ENCODE results near the gene PDE6H. TPM values are rescaled to one million over a fixed set of nuclear protein-coding genes. Genes with fewer than 3 reads are reported as not detected.

The PDE6H gene
- polyA plus RNA-seq, 2 of the 4 experiments (the other 2 are of a cell fraction): not detected

DNA sequence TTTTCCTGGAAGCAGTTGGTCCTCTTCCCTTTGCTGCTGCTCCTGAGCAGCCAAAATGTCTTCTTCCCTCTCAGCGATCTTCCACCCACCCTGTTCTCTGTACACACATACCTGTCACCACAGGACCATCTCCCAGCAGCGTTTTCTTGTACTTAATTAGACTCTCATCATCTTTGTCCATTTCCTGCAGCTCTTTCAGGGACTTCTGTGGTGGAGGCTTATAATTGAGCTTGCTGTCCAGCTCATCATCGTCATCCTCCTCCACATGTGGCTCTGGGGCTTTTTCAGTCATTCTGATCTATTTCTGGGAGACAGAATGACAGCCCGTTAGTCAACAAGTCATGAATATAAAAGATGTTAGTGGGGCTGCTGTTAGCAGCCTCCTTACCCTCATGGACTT lies 22.4 kb upstream of the PDE6H start:
- Histone ChIP-seq H3K9me3 (no peaks in the 10 kb centered on the region), H3K27ac (no peak overlapping the region), H3K4me2 (no peak overlapping the region), H3K4me3 (no peak overlapping the region), H3K4me1 (peaks cover 47% of the 10 kb centered on the region)
- POLR2A ChIA-PET: no interaction called here
- CTCF ChIA-PET: no interaction called here
- no peak for ATAC-seq
- TF ChIP-seq RARB (CRISPR knock-in tag; IDR thresholded peaks at IDR 0.05) (no peak), ZNF302 (CRISPR knock-in tag; IDR thresholded peaks at IDR 0.05) (no peak), ZSCAN20 (CRISPR knock-in tag; IDR thresholded peaks at IDR 0.05) (no peak), MYC (IDR thresholded peaks at IDR 0.05; ENCODE audit: borderline replicate concordance, low read length) (no peak), HOXB13 (CRISPR knock-in tag; IDR thresholded peaks at IDR 0.05; ENCODE audit: low read depth) (no peak), FOSB (CRISPR knock-in tag; IDR thresholded peaks at IDR 0.05) (no peak), NR3C1 (IDR thresholded peaks at IDR 0.05) (no peak), HOXA7 (CRISPR knock-in tag; IDR thresholded peaks at IDR 0.05) (no peak), CEBPB (IDR thresholded peaks at IDR 0.05) (no peak), TFCP2L1 (CRISPR knock-in tag; IDR thresholded peaks at IDR 0.05) (no peak), SMC3 (IDR thresholded peaks at IDR 0.05) (no peak), MAFK (IDR thresholded peaks at IDR 0.05; ENCODE audit: partially characterized antibody) (no peak), GATA3 (IDR thresholded peaks at IDR 0.05; ENCODE audit: borderline replicate concordance) (no peak), KDM1A (IDR thresholded peaks at IDR 0.05; ENCODE audit: low read depth) (no peak)
- TF ChIP-seq, protein P1, sequence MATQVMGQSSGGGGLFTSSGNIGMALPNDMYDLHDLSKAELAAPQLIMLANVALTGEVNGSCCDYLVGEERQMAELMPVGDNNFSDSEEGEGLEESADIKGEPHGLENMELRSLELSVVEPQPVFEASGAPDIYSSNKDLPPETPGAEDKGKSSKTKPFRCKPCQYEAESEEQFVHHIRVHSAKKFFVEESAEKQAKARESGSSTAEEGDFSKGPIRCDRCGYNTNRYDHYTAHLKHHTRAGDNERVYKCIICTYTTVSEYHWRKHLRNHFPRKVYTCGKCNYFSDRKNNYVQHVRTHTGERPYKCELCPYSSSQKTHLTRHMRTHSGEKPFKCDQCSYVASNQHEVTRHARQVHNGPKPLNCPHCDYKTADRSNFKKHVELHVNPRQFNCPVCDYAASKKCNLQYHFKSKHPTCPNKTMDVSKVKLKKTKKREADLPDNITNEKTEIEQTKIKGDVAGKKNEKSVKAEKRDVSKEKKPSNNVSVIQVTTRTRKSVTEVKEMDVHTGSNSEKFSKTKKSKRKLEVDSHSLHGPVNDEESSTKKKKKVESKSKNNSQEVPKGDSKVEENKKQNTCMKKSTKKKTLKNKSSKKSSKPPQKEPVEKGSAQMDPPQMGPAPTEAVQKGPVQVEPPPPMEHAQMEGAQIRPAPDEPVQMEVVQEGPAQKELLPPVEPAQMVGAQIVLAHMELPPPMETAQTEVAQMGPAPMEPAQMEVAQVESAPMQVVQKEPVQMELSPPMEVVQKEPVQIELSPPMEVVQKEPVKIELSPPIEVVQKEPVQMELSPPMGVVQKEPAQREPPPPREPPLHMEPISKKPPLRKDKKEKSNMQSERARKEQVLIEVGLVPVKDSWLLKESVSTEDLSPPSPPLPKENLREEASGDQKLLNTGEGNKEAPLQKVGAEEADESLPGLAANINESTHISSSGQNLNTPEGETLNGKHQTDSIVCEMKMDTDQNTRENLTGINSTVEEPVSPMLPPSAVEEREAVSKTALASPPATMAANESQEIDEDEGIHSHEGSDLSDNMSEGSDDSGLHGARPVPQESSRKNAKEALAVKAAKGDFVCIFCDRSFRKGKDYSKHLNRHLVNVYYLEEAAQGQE (IDR thresholded peaks at IDR 0.05): no peak
- TF ChIP-seq, protein P2, sequence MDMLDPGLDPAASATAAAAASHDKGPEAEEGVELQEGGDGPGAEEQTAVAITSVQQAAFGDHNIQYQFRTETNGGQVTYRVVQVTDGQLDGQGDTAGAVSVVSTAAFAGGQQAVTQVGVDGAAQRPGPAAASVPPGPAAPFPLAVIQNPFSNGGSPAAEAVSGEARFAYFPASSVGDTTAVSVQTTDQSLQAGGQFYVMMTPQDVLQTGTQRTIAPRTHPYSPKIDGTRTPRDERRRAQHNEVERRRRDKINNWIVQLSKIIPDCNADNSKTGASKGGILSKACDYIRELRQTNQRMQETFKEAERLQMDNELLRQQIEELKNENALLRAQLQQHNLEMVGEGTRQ (IDR thresholded peaks at IDR 0.05): no peak
- no peak for FAIRE-seq
- WGBS (ENCODE audit: missing lambda C conversion rate): 69% methylated on average over 4 of the region's 4 CpGs
- DNase-seq (ENCODE audit: low read depth in 1 of 2, low spot score in 1 of 2): no peak

DNA sequence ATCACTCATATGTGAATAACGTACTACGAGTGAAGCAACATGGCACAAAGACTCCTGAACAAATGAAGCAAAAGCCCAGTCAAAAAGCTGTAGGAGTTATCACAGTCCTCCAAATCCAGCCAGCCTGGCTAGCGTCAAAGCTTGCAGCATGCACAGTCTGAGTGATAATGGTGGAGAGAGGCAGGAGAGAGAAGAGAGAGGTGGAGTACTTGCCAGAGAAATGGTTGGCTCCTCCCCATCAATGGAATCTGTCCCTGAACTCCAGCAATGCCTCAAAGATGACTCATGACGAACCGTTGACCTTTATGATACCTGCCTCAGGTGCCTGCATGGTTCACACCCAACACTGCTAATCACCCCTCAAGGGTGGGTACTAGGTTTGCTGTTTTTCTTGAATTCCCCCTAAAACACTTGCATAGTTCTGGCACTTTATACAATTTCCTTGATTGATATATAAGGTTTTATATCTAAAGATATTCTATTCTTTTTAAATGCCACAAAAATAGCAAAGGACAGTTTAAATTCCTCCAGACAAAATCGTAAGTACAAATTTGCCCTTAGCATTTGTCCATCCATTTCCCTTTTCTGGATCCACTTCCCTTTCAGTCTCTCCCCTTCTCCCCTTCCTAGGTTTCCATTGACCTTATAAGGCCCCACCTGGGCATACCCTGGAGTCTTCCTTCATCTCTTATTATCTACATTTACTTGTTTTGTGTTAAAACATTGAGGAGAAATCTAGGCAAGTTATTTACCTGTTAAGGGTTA lies 21.7 kb upstream of the PDE6H start:
- H3K4me1 ChIP-seq: peaks cover 47% of the 10 kb centered on the region
- H3K27ac ChIP-seq: no peak overlapping the region; a peak in 1 of 6 replicates
- no peak for ATAC-seq
- H3K4me3 ChIP-seq: no peak overlapping the region
- WGBS (ENCODE audit: missing lambda C conversion rate): 66% methylated on average over 6 of the region's 6 CpGs
- H3K4me2 ChIP-seq: no peak overlapping the region; the same call in 2 of the 3 replicates
- H3K9me3 ChIP-seq: no peaks in the 10 kb centered on the region
- no peak for FAIRE-seq
- TF ChIP-seq, protein P3, sequence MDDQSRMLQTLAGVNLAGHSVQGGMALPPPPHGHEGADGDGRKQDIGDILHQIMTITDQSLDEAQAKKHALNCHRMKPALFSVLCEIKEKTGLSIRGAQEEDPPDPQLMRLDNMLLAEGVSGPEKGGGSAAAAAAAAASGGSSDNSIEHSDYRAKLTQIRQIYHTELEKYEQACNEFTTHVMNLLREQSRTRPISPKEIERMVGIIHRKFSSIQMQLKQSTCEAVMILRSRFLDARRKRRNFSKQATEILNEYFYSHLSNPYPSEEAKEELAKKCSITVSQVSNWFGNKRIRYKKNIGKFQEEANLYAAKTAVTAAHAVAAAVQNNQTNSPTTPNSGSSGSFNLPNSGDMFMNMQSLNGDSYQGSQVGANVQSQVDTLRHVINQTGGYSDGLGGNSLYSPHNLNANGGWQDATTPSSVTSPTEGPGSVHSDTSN (IDR thresholded peaks at IDR 0.05): no peak
- TF ChIP-seq MYC (IDR thresholded peaks at IDR 0.05; ENCODE audit: borderline replicate concordance, low read length) (no peak), EP300 (IDR thresholded peaks at IDR 0.05) (no peak), BHLHE40 (IDR thresholded peaks at IDR 0.05; ENCODE audit: low read depth, low read length) (no peak), PHF8 (IDR thresholded peaks at IDR 0.05; ENCODE audit: borderline replicate concordance, low read depth) (no peak), RNF2 (IDR thresholded peaks at IDR 0.05; ENCODE audit: borderline replicate concordance, low read depth) (no peak), ZSCAN20 (CRISPR knock-in tag; IDR thresholded peaks at IDR 0.05) (no peak), GATA3 (IDR thresholded peaks at IDR 0.05; ENCODE audit: borderline replicate concordance) (no peak), SMC3 (IDR thresholded peaks at IDR 0.05) (no peak), JUNB (IDR thresholded peaks at IDR 0.05) (no peak), FOSL2 (IDR thresholded peaks at IDR 0.05) (no peak), FOSL2 (CRISPR knock-in tag; IDR thresholded peaks at IDR 0.05) (no peak), HOXB13 (CRISPR knock-in tag; IDR thresholded peaks at IDR 0.05; ENCODE audit: low read depth) (no peak)
- TF ChIP-seq, protein P4, sequence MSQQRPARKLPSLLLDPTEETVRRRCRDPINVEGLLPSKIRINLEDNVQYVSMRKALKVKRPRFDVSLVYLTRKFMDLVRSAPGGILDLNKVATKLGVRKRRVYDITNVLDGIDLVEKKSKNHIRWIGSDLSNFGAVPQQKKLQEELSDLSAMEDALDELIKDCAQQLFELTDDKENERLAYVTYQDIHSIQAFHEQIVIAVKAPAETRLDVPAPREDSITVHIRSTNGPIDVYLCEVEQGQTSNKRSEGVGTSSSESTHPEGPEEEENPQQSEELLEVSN (IDR thresholded peaks at IDR 0.05; ENCODE audit: borderline replicate concordance, low read depth): no peak
- TF ChIP-seq, protein P5, sequence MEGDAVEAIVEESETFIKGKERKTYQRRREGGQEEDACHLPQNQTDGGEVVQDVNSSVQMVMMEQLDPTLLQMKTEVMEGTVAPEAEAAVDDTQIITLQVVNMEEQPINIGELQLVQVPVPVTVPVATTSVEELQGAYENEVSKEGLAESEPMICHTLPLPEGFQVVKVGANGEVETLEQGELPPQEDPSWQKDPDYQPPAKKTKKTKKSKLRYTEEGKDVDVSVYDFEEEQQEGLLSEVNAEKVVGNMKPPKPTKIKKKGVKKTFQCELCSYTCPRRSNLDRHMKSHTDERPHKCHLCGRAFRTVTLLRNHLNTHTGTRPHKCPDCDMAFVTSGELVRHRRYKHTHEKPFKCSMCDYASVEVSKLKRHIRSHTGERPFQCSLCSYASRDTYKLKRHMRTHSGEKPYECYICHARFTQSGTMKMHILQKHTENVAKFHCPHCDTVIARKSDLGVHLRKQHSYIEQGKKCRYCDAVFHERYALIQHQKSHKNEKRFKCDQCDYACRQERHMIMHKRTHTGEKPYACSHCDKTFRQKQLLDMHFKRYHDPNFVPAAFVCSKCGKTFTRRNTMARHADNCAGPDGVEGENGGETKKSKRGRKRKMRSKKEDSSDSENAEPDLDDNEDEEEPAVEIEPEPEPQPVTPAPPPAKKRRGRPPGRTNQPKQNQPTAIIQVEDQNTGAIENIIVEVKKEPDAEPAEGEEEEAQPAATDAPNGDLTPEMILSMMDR (IDR thresholded peaks at IDR 0.05): no peak
- DNase-seq (ENCODE audit: low read depth in 1 of 2, low spot score in 1 of 2): no peak
- ChIA-PET POLR2A (no interaction called here), CTCF (no interaction called here)

Measured in A549 (cell line).